H1 (cell line): ENCODE results near the gene FABP6. TPM values are rescaled to one million over a fixed set of nuclear protein-coding genes. Genes with fewer than 3 reads are reported as not detected.

ENCODE experiments used
- CTCF ChIP-seq, 3 experiments: IDR thresholded peaks; 1 replicate in 2 of 3; 2 replicates in 1 of 3; pipeline versions ENCODE4 v1.5.1 to v1.6.1; 2011; ENCODE audit warnings: low read length in 3 of 3, mild to moderate bottlenecking in 3 of 3, inconsistent platforms in 2 of 3, low read depth in 1 of 3, moderate library complexity in 1 of 3; ENCODE audit not compliant: insufficient read depth in 1 of 3; ENCODE audit errors: control extremely low read depth in 1 of 3
- SIN3A ChIP-seq, 2 experiments: IDR thresholded peaks in 1 of 2; conservative IDR thresholded peaks in 1 of 2; 2 replicates each; pipeline ENCODE4 v1.6.1; 2011 to 2012; ENCODE audit warnings: low read length in 2 of 2, improper control_type of control experiment in 1 of 2, low read depth in 1 of 2, mild to moderate bottlenecking in 1 of 2
- polyA plus RNA-seq, 7 experiments: library from polyadenylated mRNA; depleted of rRNA in 3 of 7; stranded (reverse) in 5 of 7; unstranded in 2 of 7; fragments of >200 nt in 5 of 7; fragments of 200-250 nt in 2 of 7; gene quantifications; 1 replicate in 5 of 7; 2 replicates in 1 of 7; 4 replicates in 1 of 7; pipeline versions ENCODE4 v1.2.1 to v1.2.3, GENCODE V29; 2011 to 2013; ENCODE audit warnings: missing spikeins in 2 of 7, mixed read lengths in 2 of 7
- total RNA-seq: library from RNA; stranded (reverse); fragmentation: NEBNext Ultra II Directional; extraction: Animal tissue kit (Norgen Biotek cat#: 25700); gene quantifications from 2 replicates; pipeline ENCODE4 v1.2.1, GENCODE V29; 2021

The FABP6 gene
- total and polyA plus RNA-seq, 2 of the 8 experiments (the other 6 are each of a cell fraction or from before 2014, with no cell fraction given): 4.8 to 6.1 TPM

GRCh38 chr5:160253441-160253840 lies 24.1 kb downstream of the FABP6 start (continued):
- no peak for TF ChIP-seq CTCF (IDR thresholded peaks at IDR 0.05; ENCODE audit: control extremely low read depth in 1 of 3, insufficient read depth in 1 of 3, low read depth in 1 of 3, low read length in 3 of 3)
- TF ChIP-seq SIN3A (conservative IDR thresholded peaks at IDR 0.05 in 1 of 2, IDR thresholded peaks at IDR 0.05 in 1 of 2; ENCODE audit: low read depth in 1 of 2, low read length in 2 of 2): no peak
